Astrocyte (in vitro differentiated cells and primary cell): ENCODE measurements around the gene CST3.
"Not testable (repeated sequence)": the region's sequence is repeated elsewhere in the genome, so short reads cannot be mapped to it uniquely, and the experiment has no call there.

ENCODE experiments used
- EZH2 ChIP-seq: IDR thresholded peaks from 2 replicates; pipeline ENCODE4 v1.6.1; 2012; ENCODE audit warnings: mild to moderate bottlenecking, low read length, inconsistent platforms; ENCODE audit not compliant: insufficient read depth
- TF ChIP-seq, protein P1 (sequence below): IDR thresholded peaks from 2 replicates; pipeline ENCODE4 v1.5.1; 2011; ENCODE audit warnings: low read depth, mild to moderate bottlenecking, inconsistent platforms, low read length, moderate library complexity; ENCODE audit not compliant: insufficient read depth

DNA sequence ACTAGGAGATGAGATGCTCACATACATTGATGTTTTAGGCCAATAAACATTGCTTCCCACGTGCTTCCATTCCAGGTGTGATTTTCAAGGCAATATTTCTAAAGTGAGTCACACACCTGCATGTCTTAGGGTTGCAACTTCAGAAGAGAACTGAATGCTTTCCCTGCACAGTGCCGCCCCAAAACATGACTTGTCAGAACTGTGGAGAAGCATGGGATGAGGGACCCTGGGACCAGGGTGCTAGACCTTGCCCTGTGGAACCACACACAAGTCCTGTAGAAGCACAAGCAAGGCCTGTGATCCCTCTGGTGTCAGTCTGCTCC lies 2.0 kb downstream of the CST3 start:
- TF ChIP-seq, protein P1, sequence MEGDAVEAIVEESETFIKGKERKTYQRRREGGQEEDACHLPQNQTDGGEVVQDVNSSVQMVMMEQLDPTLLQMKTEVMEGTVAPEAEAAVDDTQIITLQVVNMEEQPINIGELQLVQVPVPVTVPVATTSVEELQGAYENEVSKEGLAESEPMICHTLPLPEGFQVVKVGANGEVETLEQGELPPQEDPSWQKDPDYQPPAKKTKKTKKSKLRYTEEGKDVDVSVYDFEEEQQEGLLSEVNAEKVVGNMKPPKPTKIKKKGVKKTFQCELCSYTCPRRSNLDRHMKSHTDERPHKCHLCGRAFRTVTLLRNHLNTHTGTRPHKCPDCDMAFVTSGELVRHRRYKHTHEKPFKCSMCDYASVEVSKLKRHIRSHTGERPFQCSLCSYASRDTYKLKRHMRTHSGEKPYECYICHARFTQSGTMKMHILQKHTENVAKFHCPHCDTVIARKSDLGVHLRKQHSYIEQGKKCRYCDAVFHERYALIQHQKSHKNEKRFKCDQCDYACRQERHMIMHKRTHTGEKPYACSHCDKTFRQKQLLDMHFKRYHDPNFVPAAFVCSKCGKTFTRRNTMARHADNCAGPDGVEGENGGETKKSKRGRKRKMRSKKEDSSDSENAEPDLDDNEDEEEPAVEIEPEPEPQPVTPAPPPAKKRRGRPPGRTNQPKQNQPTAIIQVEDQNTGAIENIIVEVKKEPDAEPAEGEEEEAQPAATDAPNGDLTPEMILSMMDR = not testable (repeated sequence)
- not testable (repeated sequence) for TF ChIP-seq EZH2
